ENCODE data around the gene CLSTN3.

CLSTN3 gene

GRCh38 chr12:7129872-7130691 is at the start of gene CLSTN3:
TSS of gene CLSTN3 (plus strand) at chr12:7130371. CDS start at chr12:7130649, 278 bp downstream.
- DNase-seq (ENCODE audit: low read depth in 3 of 3), result peak; percentile 61 to 77 (median 65)

GRCh38 chr12:7081037-7081436 is 49.1 kb upstream of the CLSTN3 start:
- no peak for DNase-seq (ENCODE audit: low read depth in 3 of 3)

- no peak for DNase-seq (ENCODE audit: low read depth in 3 of 3)
Measured at GRCh38 chr12:7083125-7083524, 47.0 kb upstream of the CLSTN3 start.

GRCh38 chr12:7089196-7089871 is 40.8 kb upstream of the CLSTN3 start:
- no peak for DNase-seq (ENCODE audit: low read depth in 3 of 3)

GRCh38 chr12:7090222-7090998 is 39.8 kb upstream of the CLSTN3 start:
- DNase-seq (ENCODE audit: low read depth in 3 of 3), result no peak

GRCh38 chr12:7091171-7091570 is 39.0 kb upstream of the CLSTN3 start:
- DNase-seq (ENCODE audit: low read depth in 3 of 3), result no peak

GRCh38 chr12:7091660-7092228 is 38.4 kb upstream of the CLSTN3 start:
- DNase-seq (ENCODE audit: low read depth in 3 of 3), result no peak

GRCh38 chr12:7092229-7092985 is 37.8 kb upstream of the CLSTN3 start, which contains the start of gene C1R:
TSS of gene C1R (minus strand) at chr12:7092445. CDS start at chr12:7092388, 57 bp downstream.
- peak; percentile 34 to 57 (median 49) for DNase-seq (ENCODE audit: low read depth in 3 of 3)

- no peak for DNase-seq (ENCODE audit: low read depth in 3 of 3)
Measured at GRCh38 chr12:7092986-7093460, 37.1 kb upstream of the CLSTN3 start.

- DNase-seq (ENCODE audit: low read depth in 3 of 3), result no peak
Measured at GRCh38 chr12:7093486-7093885, 36.7 kb upstream of the CLSTN3 start.

- no peak for DNase-seq (ENCODE audit: low read depth in 3 of 3)
Measured at GRCh38 chr12:7093892-7094291, 36.3 kb upstream of the CLSTN3 start.

- DNase-seq (ENCODE audit: low read depth in 3 of 3), result no peak
Measured at GRCh38 chr12:7096006-7096932, 33.9 kb upstream of the CLSTN3 start.

GRCh38 chr12:7096979-7097378 is 33.2 kb upstream of the CLSTN3 start:
- no peak for DNase-seq (ENCODE audit: low read depth in 3 of 3)

GRCh38 chr12:7099290-7099996 is 30.7 kb upstream of the CLSTN3 start:
- DNase-seq (ENCODE audit: low read depth in 3 of 3), result no peak

- DNase-seq (ENCODE audit: low read depth in 3 of 3), result no peak
Measured at GRCh38 chr12:7100239-7100638, 29.9 kb upstream of the CLSTN3 start.

GRCh38 chr12:7101047-7101693 is 29.0 kb upstream of the CLSTN3 start:
- DNase-seq (ENCODE audit: low read depth in 3 of 3), result no peak

GRCh38 chr12:7101694-7102131 is 28.5 kb upstream of the CLSTN3 start:
- no peak for DNase-seq (ENCODE audit: low read depth in 3 of 3)

GRCh38 chr12:7102582-7102981 is 27.6 kb upstream of the CLSTN3 start:
- DNase-seq (ENCODE audit: low read depth in 3 of 3), result no peak
